IPS DF 19.7 (cell line): Measurements from ENCODE around the gene HERC2.

ENCODE experiments used
- DNase-seq: peaks from one replicate; pipeline ENCODE4 v3.0.0-alpha.2; 2013; ENCODE audit warnings: low read depth, low spot score

Gene HERC2

DNA sequence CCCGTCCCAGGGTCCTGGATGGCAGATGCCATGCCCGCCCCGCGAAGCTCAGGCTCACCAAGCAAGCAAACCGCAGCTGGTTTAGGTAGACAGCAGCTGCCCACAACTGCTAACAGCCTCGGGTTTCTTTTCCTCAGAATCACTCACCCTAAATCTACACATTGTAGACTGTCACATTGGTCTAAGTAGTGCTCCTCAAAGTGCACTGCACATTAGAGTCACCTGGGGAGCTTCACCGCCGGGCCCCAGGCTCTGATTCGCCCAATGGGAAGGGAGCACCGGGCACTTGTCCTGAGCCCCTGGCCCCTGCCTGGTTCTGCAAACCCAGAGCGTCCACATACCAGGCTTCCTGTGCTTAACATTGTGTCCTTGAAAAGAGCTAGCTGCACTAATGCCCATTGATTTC, 223.6 kb downstream of the HERC2 start:
- DNase-seq, result no peak

DNA sequence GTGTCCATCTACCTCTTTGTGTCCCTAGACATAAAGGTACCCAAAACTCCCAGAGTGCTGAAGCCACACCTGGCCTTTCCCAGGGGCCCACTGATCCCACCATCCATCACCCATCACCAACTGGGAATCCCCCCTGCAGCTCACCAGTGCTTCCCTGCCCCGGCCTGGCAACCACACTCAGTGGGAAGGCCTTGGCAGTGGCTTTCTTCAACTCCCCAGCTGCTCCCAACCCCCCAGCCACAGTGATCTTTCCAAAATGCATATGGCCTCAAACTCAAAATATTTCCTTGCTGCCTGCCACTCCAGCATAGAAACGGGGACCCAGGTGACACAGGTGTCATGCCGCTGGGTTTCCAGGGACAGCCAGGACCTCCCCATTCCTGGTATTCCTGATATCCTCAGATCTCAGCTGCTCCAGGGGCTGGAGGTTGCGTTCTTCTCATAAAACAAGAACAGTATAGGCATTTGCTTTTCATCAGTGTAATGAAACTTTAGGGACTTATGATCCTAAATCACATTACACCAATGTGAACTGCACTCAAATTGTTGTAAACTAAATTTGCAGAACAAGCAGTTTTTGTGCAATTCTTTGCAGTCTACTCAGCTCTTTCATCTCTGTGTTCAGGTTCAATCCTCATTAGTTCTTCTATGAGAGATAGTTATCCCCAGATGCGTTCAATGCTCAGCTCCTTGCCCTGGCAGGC, 224.2 kb downstream of the HERC2 start:
- no peak for DNase-seq

GRCh38 chr15:28096670-28097431, 225.1 kb downstream of the HERC2 start:
- no peak for DNase-seq

DNA sequence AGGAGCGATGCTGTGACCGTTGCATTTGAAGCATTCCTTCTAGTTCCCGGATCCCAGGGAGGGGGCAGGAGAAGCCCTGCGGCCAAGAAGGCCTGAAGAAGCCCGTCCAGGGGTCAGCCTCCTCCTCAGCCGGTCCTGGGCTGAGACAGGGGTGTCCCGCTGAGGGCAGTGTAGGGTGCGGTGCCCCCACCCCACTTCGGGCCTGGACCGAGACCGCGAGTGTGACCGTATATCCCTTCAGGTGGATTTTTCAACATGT, 225.6 kb downstream of the HERC2 start:
- no peak for DNase-seq

DNA sequence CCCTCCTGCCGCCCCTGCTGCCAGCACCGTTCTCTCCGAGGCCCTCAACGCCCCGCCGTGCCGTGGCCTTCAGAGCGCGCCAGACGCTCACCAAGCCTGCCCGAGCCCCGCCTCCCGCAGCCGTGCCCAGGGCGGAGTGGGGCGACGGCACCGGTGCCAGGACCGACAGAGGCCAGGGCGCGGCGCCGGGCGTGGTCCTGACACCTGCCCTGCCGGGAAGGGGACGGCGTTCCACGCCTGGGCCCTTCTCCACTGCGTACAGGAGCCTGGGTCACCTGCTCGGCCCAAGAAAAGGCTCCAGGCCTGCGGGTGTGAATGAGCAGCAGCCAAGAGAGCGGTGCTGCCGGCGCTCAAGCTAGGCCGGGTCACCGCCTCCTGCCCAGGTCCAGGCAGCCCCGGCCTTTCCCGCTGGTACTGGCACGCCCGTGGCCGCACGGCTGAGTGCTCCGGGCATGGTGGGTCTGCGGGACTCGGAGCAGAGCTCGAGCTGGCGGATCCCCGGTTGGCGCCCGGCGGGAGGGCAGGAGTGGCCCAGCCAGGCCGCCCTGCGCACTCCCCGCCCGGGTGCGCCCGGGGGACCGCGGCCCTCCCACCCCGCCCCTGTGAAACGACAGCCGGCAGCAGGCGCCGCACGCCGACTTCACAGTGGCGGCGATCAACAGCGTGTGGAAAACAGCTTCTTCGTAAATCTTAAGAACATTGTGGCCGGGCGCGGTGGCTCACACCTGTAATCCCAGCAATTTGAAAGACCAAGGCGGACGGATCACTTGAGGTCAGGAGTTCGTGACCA, 227.1 kb downstream of the HERC2 start:
- DNase-seq, result no peak

DNA sequence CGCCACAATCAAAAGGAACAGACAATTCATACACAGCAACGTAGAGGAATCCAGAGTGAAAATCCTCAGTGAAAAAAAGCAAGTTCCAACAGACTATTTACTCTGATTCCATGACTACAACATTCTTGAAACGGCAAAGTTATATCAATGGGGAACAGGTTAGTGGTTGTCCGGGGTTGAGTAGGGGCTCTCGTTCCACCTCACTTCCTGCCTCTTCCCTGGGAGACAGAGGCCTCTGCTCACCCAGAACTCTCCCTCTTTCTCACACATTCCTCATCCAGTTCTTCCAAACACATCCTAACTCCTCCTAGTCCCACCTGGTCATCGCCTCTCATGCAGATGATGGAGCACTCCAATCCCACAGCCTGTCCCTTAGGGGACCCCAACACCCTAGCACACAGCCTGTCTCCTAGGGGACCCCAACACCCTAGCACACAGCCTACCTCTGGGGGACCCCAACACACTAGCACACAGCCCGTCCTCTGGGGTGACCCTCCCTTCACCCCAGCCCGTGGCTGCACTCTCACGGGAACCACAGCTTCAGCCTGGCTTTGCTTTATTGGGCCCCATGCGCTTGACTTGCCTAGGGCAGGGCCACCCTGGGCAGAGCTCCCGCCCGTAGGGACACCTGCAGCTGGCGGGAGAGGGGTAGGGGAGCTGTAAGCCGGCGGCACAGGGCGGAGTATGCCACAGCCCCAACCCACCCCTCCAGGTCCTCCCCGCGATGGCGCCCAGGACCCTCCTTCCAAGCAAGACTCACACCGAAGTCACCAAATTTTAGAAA, 228.0 kb downstream of the HERC2 start:
- no peak for DNase-seq

- no peak for DNase-seq
Observed at GRCh38 chr15:28091313-28091712, 230.7 kb downstream of the HERC2 start.

- no peak for DNase-seq
Observed at GRCh38 chr15:28086175-28086703, 235.7 kb downstream of the HERC2 start.

- no peak for DNase-seq
Observed at GRCh38 chr15:28085489-28086174, 236.3 kb downstream of the HERC2 start.

DNA sequence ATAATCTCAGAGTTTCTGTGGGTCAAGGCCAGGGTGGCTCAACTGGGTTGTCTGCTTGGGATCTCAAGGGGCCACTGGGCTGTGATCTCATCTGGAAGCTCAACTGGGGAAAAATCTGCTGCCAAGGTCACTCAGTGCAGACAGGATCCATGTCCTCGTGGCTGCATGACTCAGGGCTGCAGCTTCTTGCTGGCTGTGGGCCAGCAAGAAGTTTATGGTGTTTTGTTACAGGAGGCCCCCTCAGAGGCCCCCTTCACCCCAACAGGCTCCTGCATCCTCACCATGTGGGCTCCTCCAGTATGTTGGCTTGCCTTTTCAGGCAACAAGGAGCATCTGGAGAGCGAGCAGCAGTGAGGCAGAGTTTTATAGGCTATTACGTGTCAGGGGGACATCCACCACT, 237.4 kb downstream of the HERC2 start:
- DNase-seq, result no peak

DNA sequence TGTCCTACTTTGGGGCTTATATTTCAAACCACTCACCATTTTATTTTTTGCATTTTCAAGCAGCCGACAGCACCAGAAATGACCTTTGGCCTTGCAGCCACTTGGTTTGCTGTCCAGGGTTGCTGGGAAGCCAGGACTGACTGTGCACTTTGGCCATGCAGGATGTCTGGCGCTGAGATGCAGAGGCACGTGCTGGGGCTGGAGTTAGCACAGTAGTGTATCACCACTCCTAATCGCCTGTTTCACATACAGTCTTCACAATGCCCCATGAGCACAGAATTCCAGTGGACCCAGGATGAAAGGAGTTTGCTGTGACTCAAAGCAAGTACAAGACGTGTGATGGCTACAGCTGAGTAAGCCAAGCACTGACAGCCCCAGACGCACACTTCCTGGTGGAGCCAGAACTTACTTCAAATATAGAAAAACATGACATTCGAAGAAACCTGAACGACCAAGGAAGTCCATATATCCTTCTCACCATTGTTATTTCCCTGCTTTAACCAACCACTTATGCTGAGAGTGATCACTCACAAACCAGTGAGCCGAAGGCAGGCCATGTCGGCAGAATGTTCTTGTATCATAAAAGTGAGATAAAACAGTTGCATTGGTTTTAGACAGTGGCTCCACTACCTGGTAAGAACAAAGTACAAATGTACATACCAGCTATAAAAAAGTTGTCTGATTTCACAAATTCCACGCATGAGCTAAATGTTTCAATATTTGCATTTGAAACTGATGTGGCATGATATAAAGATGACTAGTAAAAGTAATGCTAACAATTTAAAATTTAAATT, 238.9 kb downstream of the HERC2 start:
- no peak for DNase-seq

- no peak for DNase-seq
Observed at GRCh38 chr15:28081594-28081993, 240.4 kb downstream of the HERC2 start.

DNA sequence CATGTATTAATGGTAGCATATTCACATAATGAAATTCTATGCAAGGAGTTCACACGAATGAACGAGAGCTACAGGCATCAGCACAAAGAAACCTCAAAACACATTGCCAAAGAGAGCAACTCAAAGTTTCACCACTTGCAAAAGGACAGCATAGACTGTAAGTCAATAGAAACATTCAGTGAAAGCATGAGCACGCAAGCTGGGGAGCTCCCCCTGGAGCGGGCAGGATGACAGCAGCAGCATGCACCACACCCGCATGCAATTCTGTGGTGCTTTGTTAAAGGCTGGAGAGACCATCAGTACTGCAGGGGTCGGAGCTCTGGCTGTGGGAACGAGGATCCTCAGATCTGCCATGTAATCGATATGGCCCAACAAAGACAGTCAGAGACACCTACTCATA, 241.6 kb downstream of the HERC2 start:
- DNase-seq, result no peak

DNA sequence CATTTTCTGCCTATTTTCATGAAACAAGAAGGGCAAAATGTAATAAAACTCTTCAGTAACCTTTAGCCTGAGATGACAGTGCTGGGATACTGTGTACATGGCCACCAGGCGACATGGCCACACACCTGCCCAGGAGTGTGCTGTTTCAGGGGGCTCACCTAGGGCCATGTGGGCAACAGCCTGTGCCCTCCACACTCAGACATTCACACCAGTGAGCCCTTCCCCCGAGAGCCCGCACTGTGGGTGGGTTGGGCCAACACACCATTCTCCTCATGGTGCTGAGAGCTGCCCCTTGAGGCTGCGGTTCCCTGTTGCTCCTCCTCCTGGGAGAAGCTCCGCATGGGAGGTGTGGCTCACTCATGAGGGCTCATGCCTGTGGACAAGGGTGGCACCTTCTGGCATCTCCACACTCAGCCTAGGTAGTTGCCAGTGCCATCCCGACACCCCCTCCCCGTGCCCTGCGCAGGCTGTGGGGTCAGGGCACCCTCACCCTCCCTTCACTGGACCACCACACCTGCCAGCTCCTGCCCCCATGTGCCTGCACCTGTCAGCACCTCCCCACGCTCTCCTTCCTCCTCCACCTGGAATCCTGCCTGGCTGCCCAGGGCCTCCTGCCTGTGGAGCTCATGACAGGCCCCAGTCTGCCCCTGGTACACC, 242.5 kb downstream of the HERC2 start:
- no peak for DNase-seq

GRCh38 chr15:28078191-28078719, 243.7 kb downstream of the HERC2 start:
- DNase-seq, result no peak

- no peak for DNase-seq
Observed at GRCh38 chr15:28075573-28075972, 246.4 kb downstream of the HERC2 start.

DNA sequence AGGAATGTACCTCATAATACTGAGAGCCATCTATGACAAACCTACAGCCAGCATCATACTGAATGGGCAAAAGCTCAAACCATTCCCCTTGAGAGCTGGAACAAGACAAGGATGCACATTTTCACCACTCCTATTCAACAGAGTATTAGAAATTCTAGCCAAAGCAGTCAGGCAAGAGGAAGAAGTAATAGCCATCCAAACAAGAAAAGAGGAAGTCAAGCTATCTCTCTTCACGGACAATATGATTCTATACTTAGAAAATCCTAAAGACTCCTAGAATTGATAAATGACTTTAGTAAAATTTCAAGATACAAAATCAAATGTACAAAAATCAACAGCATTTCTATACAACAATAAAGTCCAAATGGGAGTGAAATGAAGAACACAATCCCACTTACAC, 253.0 kb downstream of the HERC2 start:
- DNase-seq, result no peak

GRCh38 chr15:28066231-28066630, 255.7 kb downstream of the HERC2 start:
- no peak for DNase-seq
